ENCODE measurements around the gene FAM168A. TPM values are rescaled to one million over a fixed set of nuclear protein-coding genes. Genes with fewer than 3 reads are reported as not detected.

Gene FAM168A
- total and polyA plus RNA-seq, 2 donors (not counting 1 experiment from before 2014, with no cell fraction given) = 16.3 to 23.8 TPM

GRCh38 chr11:73556966-73557365 is 40.9 kb downstream of the FAM168A start:
- Histone ChIP-seq H3K9ac (ENCODE audit: insufficient read depth, low read length) (no peak overlapping the region), H3K27ac (ENCODE audit: insufficient read depth, low read length) (no peak overlapping the region), H3K4me3 (replicated peaks in 1 of 4; ENCODE audit: control extremely low read depth in 1 of 4, insufficient read depth in 1 of 4, low read depth in 3 of 4, low read length in 4 of 4) (no peak overlapping the region), H2AFZ (ENCODE audit: low read length) (no peak overlapping the region), H3K4me1 (ENCODE audit: control insufficient read depth, extremely low read depth, insufficient read depth, low read length) (no peaks in the 10 kb centered on the region), H3K79me2 (ENCODE audit: control insufficient read depth, insufficient read depth, low read length) (no peaks in the 10 kb centered on the region), H3K9me3 (ENCODE audit: control insufficient read depth, insufficient read depth, low read depth, low read length) (no peaks in the 10 kb centered on the region), H3K27me3 (ENCODE audit: control insufficient read depth, insufficient read depth, low read length) (no peaks in the 10 kb centered on the region), H3K36me3 (ENCODE audit: control insufficient read depth, insufficient read depth, low read length) (no peaks in the 10 kb centered on the region), H4K20me1 (ENCODE audit: control insufficient read depth, extremely low read depth, insufficient read depth, low read length) (no peaks in the 10 kb centered on the region), H3K4me2 (ENCODE audit: extremely low read depth, insufficient read depth, low read length) (no peak overlapping the region)
- TF ChIP-seq EZH2 (IDR thresholded peaks at IDR 0.05; ENCODE audit: low read length, missing control alignments) = no peak
- TF ChIP-seq, protein P1, sequence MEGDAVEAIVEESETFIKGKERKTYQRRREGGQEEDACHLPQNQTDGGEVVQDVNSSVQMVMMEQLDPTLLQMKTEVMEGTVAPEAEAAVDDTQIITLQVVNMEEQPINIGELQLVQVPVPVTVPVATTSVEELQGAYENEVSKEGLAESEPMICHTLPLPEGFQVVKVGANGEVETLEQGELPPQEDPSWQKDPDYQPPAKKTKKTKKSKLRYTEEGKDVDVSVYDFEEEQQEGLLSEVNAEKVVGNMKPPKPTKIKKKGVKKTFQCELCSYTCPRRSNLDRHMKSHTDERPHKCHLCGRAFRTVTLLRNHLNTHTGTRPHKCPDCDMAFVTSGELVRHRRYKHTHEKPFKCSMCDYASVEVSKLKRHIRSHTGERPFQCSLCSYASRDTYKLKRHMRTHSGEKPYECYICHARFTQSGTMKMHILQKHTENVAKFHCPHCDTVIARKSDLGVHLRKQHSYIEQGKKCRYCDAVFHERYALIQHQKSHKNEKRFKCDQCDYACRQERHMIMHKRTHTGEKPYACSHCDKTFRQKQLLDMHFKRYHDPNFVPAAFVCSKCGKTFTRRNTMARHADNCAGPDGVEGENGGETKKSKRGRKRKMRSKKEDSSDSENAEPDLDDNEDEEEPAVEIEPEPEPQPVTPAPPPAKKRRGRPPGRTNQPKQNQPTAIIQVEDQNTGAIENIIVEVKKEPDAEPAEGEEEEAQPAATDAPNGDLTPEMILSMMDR (conservative IDR thresholded peaks at IDR 0.05 in 1 of 2, IDR thresholded peaks at IDR 0.05 in 1 of 2; ENCODE audit: low read depth in 1 of 2, low read length in 2 of 2) = no peak
- no peak for DNase-seq (ENCODE audit: low read depth in 2 of 2)

GRCh38 chr11:73555615-73556014 is 42.3 kb downstream of the FAM168A start:
- no peak overlapping the region for H3K4me2 ChIP-seq (ENCODE audit: extremely low read depth, insufficient read depth, low read length)
- no peak overlapping the region for H3K4me3 ChIP-seq (replicated peaks in 1 of 4; ENCODE audit: control extremely low read depth in 1 of 4, insufficient read depth in 1 of 4, low read depth in 3 of 4, low read length in 4 of 4)
- H3K79me2 ChIP-seq (ENCODE audit: control insufficient read depth, insufficient read depth, low read length) = no peaks in the 10 kb centered on the region

DNA sequence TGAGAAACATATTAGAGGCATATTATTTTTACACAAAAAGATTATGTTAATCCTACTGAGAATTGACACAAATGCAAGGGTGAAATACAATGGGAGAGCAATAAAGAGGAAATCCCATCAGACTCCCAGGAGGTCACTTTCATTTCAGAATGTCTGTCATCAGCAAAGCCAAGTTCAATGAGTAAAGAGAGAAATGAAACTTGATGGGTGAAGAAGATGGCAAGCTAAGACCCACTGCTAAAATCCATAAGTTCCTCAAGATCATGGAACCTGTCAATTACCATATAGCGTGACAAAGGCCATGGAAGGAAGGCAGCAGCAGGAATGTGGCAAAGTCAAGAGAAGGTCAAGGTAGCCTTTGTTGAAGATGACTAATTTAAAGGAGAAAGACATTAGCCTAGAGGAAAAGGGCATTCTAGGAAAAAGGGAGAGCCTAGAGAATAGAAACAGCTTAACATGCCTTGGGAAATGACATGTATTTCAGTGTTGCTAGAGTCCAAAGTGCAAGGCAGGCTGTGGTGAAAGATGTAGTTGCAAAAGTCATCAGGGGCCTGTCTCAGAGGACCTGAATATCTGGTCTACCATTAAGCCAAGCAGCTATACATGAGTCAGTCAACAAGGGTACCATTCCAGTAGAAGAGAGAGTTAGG is 43.1 kb downstream of the FAM168A start:
- TF ChIP-seq EZH2 (IDR thresholded peaks at IDR 0.05; ENCODE audit: low read length, missing control alignments) = no peak
- TF ChIP-seq, protein P1 (conservative IDR thresholded peaks at IDR 0.05 in 1 of 2, IDR thresholded peaks at IDR 0.05 in 1 of 2; ENCODE audit: low read depth in 1 of 2, low read length in 2 of 2) = no peak
- Histone ChIP-seq H3K9me3 (ENCODE audit: control insufficient read depth, insufficient read depth, low read depth, low read length) (no peaks in the 10 kb centered on the region), H2AFZ (ENCODE audit: low read length) (no peak overlapping the region), H4K20me1 (ENCODE audit: control insufficient read depth, extremely low read depth, insufficient read depth, low read length) (no peaks in the 10 kb centered on the region), H3K9ac (ENCODE audit: insufficient read depth, low read length) (no peak overlapping the region), H3K27me3 (ENCODE audit: control insufficient read depth, insufficient read depth, low read length) (no peaks in the 10 kb centered on the region), H3K36me3 (ENCODE audit: control insufficient read depth, insufficient read depth, low read length) (no peaks in the 10 kb centered on the region), H3K4me3 (replicated peaks in 1 of 4; ENCODE audit: control extremely low read depth in 1 of 4, insufficient read depth in 1 of 4, low read depth in 3 of 4, low read length in 4 of 4) (no peak overlapping the region), H3K4me1 (ENCODE audit: control insufficient read depth, extremely low read depth, insufficient read depth, low read length) (no peaks in the 10 kb centered on the region), H3K27ac (ENCODE audit: insufficient read depth, low read length) (no peak overlapping the region), H3K4me2 (ENCODE audit: extremely low read depth, insufficient read depth, low read length) (no peak overlapping the region), H3K79me2 (ENCODE audit: control insufficient read depth, insufficient read depth, low read length) (no peaks in the 10 kb centered on the region)
- no peak for DNase-seq (ENCODE audit: low read depth in 2 of 2)

More at GRCh38 chr11:73555615-73556014, 42.3 kb downstream of the FAM168A start:
- H3K9ac ChIP-seq (ENCODE audit: insufficient read depth, low read length) = no peak overlapping the region
- DNase-seq (ENCODE audit: low read depth in 2 of 2) = no peak
- TF ChIP-seq, protein P1 (conservative IDR thresholded peaks at IDR 0.05 in 1 of 2, IDR thresholded peaks at IDR 0.05 in 1 of 2; ENCODE audit: low read depth in 1 of 2, low read length in 2 of 2) = no peak
- TF ChIP-seq EZH2 (IDR thresholded peaks at IDR 0.05; ENCODE audit: low read length, missing control alignments) = no peak
- no peaks in the 10 kb centered on the region for H3K4me1 ChIP-seq (ENCODE audit: control insufficient read depth, extremely low read depth, insufficient read depth, low read length)
- H3K27me3 ChIP-seq (ENCODE audit: control insufficient read depth, insufficient read depth, low read length) = no peaks in the 10 kb centered on the region
- no peaks in the 10 kb centered on the region for H4K20me1 ChIP-seq (ENCODE audit: control insufficient read depth, extremely low read depth, insufficient read depth, low read length)
- no peak overlapping the region for H2AFZ ChIP-seq (ENCODE audit: low read length)
- no peaks in the 10 kb centered on the region for H3K36me3 ChIP-seq (ENCODE audit: control insufficient read depth, insufficient read depth, low read length)
- H3K27ac ChIP-seq (ENCODE audit: insufficient read depth, low read length) = no peak overlapping the region
- no peaks in the 10 kb centered on the region for H3K9me3 ChIP-seq (ENCODE audit: control insufficient read depth, insufficient read depth, low read depth, low read length)
